PC-9 (cell line): ENCODE measurements around the gene ITSN1. TPM values are rescaled to one million over a fixed set of nuclear protein-coding genes. Genes with fewer than 3 reads are reported as not detected.
A peak's percentile ranks its signal among the peaks of the same experiment; 100 is the strongest.

Experiments
- BruUV-seq: library from RNA; stranded (reverse); fragments of 400-500 nt; replicated peaks from 2 replicates; lab custom pipeline; 2021; lab: Mats Ljungman, UMichigan
- CTCF ChIA-PET: fragments of 300-600 bp; sonication (Branson Sonifier 250); formaldehyde crosslinking; loops from one replicate; lab custom pipeline; 2022; ENCODE audit warnings: antibody characterized with exemption; lab: Charles Lee
- POLR2A ChIA-PET: fragments of 300-600 bp; sonication (Branson Sonifier 250); formaldehyde crosslinking; loops from one replicate; lab custom pipeline; 2022; ENCODE audit warnings: antibody characterized with exemption; ENCODE audit not compliant: unreplicated experiment; lab: Charles Lee
- DNase-seq, 2 experiments: peaks; one replicate each; pipeline versions ENCODE4 v3.0.0 to v3.0.0-alpha.2; 2015 to 2022; ENCODE audit warnings: mixed read lengths in 1 of 2
- H2AFZ ChIP-seq: fragments of 200-600 bp; sonication (generic); 2 replicates; pipeline ENCODE4 v1.8.1; 2017; ENCODE audit warnings: antibody characterized with exemption
- H3F3A ChIP-seq: fragments of 200-600 bp; sonication (generic); 2 replicates; pipeline ENCODE4 v1.8.1; 2017; ENCODE audit warnings: antibody characterized with exemption, mild to moderate bottlenecking, low read depth; ENCODE audit not compliant: insufficient read depth
- H3K27ac ChIP-seq: fragments of 200-600 bp; sonication (generic); 2 replicates; pipeline ENCODE4 v1.6.1; 2016; ENCODE audit warnings: mixed run types
- H3K27me3 ChIP-seq: fragments of 200-600 bp; sonication (generic); 2 replicates; pipeline ENCODE4 v1.6.1; 2016; ENCODE audit warnings: low read depth, mixed run types; ENCODE audit not compliant: insufficient read depth
- H3K36me3 ChIP-seq: fragments of 200-600 bp; sonication (generic); 2 replicates; pipeline ENCODE4 v1.6.1; 2016; ENCODE audit warnings: low read depth, mixed run types
- H3K4me1 ChIP-seq: fragments of 200-600 bp; sonication (generic); replicated peaks from 2 replicates; pipeline ENCODE4 v1.6.1; 2016; ENCODE audit warnings: mixed run types; ENCODE audit not compliant: insufficient read depth
- H3K4me2 ChIP-seq: fragments of 200-600 bp; sonication (generic); 2 replicates; pipeline ENCODE4 v1.6.1; 2017; ENCODE audit warnings: mixed run types
- H3K4me3 ChIP-seq: fragments of 200-600 bp; sonication (generic); 2 replicates; pipeline ENCODE4 v1.6.1; 2016; ENCODE audit warnings: mixed run types
- H3K79me2 ChIP-seq: fragments of 200-600 bp; sonication (generic); 2 replicates; pipeline ENCODE4 v1.6.1; 2017; ENCODE audit warnings: low read depth, mixed run types
- H3K9me2 ChIP-seq: fragments of 200-600 bp; sonication (generic); 2 replicates; pipeline ENCODE4 v1.8.1; 2017; ENCODE audit warnings: mild to moderate bottlenecking; ENCODE audit not compliant: insufficient read depth
- H3K9me3 ChIP-seq: fragments of 200-600 bp; sonication (generic); 2 replicates; pipeline ENCODE4 v1.8.1; 2016; ENCODE audit warnings: low read depth; ENCODE audit not compliant: insufficient read depth
- H4K20me1 ChIP-seq: fragments of 200-600 bp; sonication (generic); 2 replicates; pipeline ENCODE4 v1.8.1; 2017; ENCODE audit not compliant: insufficient read depth
- EZH2 ChIP-seq: fragments of 200-600 bp; sonication (generic); IDR thresholded peaks from 2 replicates; pipeline ENCODE4 v1.8.0; 2017; ENCODE audit warnings: antibody characterized with exemption, low read depth
- intact Hi-C: fragments of 100-400 bp; cut with micrococcal nuclease; formaldehyde crosslinking; loops from one replicate; pipeline ENCODE4 v1.10.0; 2022; ENCODE audit not compliant: unreplicated experiment
- total RNA-seq: library from RNA; stranded (reverse); gene quantifications from 2 replicates; pipeline ENCODE4 v1.2.3, GENCODE V29; 2021
- TF ChIP-seq, protein P1 (sequence below): fragments of 200-600 bp; sonication (generic); conservative IDR thresholded peaks from 2 replicates; pipeline ENCODE4 v1.6.1; 2017; ENCODE audit warnings: mixed run types, antibody characterized with exemption, mild to moderate bottlenecking, moderate library complexity

ITSN1 gene
- total RNA-seq, 1 experiment from 2014 or later = 46.3 TPM

DNA sequence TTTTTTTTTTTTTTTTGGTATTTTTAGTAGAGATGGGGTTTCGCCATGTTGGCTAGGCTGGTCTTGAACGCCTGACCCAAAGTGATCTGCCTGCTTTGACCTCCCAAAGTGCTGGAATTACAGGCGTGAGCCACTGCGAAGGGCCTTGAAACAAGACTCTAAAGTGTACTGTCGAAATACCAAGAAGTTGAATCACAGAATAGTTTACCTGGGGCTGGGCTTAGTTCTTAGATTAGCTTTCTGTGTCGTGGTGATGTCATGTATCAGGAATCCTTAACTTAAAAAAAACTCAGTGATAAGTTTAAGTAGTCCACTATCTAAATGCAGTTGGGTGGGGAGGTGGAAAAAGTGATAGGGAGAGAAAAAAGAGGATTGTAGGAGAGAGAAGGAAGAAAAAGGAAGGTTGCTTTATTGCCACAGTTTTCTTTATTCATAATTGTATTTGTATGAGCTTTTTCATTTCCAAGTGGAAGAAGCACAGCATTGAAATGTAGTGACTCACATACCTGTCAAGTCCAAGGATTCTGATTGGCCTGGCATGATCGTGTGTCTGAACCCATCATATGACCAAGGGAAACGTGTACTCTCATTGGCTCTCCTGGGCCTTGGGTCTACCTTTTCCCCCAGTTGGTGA is 13.4 kb downstream of the ITSN1 start:
- Histone ChIP-seq H3K36me3 (no peaks in the 10 kb centered on the region), H3K4me3 (no peak overlapping the region; the same call in 1 of the 2 replicates), H3K4me2 (peak overlapping the region; percentile 54), H3K4me1 (peaks cover 14% of the 10 kb centered on the region), H3K9me3 (no peaks in the 10 kb centered on the region), H3K27ac (peak overlapping the region; percentile 73), H2AFZ (no peak overlapping the region), H4K20me1 (no peaks in the 10 kb centered on the region), H3F3A (peaks cover 16% of the 10 kb centered on the region; the same call in 1 of the 2 replicates), H3K9me2 (no peaks in the 10 kb centered on the region), H3K79me2 (peaks cover 22% of the 10 kb centered on the region), H3K27me3 (no peaks in the 10 kb centered on the region)
- intact Hi-C loops = loop anchor here (1.0 to 5.0 kb wide), 3 partner anchors 28 to 146 kb away; no protein-coding TSS in a partner anchor
- TF ChIP-seq EZH2 = no peak
- TF ChIP-seq, protein P1, sequence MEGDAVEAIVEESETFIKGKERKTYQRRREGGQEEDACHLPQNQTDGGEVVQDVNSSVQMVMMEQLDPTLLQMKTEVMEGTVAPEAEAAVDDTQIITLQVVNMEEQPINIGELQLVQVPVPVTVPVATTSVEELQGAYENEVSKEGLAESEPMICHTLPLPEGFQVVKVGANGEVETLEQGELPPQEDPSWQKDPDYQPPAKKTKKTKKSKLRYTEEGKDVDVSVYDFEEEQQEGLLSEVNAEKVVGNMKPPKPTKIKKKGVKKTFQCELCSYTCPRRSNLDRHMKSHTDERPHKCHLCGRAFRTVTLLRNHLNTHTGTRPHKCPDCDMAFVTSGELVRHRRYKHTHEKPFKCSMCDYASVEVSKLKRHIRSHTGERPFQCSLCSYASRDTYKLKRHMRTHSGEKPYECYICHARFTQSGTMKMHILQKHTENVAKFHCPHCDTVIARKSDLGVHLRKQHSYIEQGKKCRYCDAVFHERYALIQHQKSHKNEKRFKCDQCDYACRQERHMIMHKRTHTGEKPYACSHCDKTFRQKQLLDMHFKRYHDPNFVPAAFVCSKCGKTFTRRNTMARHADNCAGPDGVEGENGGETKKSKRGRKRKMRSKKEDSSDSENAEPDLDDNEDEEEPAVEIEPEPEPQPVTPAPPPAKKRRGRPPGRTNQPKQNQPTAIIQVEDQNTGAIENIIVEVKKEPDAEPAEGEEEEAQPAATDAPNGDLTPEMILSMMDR = no peak
- CTCF ChIA-PET = no interaction called here
- POLR2A ChIA-PET = interaction anchor here (0.6 kb wide), 2 partner anchors 27 to 106 kb away, joined by 5 to 8 read pairs; no protein-coding TSS in a partner anchor
- DNase-seq = peak; percentile 63 to 96
- BruUV-seq = no TSS peak

DNA sequence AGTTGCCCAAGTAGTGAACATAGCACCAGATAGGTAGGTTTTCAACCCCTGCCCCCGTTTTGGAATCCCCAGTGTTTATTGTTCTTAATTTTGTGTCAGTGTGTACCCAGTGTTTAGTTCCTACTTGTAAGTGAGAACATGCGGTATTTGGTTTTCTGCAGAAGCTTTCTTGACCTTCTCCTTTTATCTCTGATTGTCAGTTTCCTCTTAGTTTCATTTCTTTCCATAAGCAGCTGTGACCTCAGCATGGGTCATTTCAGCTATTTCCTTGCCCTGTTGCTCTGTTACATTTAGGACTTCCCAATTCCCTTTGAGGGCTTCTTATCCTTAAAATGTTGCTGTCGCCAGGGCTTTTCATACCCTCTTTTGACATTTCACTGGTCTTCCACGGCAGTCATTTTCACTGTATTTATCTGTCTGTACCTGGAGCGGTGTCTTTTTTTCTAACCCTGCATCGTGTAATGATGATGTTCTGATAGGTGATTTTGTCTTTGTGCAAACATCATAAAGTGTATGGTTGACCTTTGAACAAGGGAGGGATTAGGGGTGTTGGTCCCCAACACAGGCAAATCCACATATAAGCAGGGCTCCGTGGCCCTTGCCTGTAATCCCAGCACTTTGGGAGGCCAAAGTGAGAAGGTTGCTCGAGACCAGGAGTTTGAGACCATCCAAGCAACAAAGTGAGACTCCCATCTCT is 15.0 kb downstream of the ITSN1 start:
- no peaks in the 10 kb centered on the region for H3K9me3 ChIP-seq
- H3K9me2 ChIP-seq = no peaks in the 10 kb centered on the region
- H3F3A ChIP-seq = peaks cover 16% of the 10 kb centered on the region; the same call in 1 of the 2 replicates
- H3K36me3 ChIP-seq = no peaks in the 10 kb centered on the region
- peaks cover 14% of the 10 kb centered on the region for H3K4me1 ChIP-seq
- no peaks in the 10 kb centered on the region for H3K27me3 ChIP-seq
- BruUV-seq = no TSS peak
- DNase-seq = no peak
- no peak overlapping the region for H3K4me2 ChIP-seq
- H4K20me1 ChIP-seq = no peaks in the 10 kb centered on the region
- H3K79me2 ChIP-seq = peaks cover 25% of the 10 kb centered on the region
- H3K4me3 ChIP-seq = no peak overlapping the region
- peak overlapping the region; percentile 30; the same call in 1 of the 2 replicates for H3K27ac ChIP-seq
- CTCF ChIA-PET = no interaction called here
- H2AFZ ChIP-seq = no peak overlapping the region
- POLR2A ChIA-PET = no interaction called here
- TF ChIP-seq, protein P1 = no peak
- TF ChIP-seq EZH2 = no peak
- intact Hi-C loops = loop anchor here (5.0 kb wide), 1 partner anchor 105 kb away; no protein-coding TSS in a partner anchor

- H3K9me2 ChIP-seq = no peaks in the 10 kb centered on the region
- CTCF ChIA-PET = no interaction called here
- H3K36me3 ChIP-seq = no peaks in the 10 kb centered on the region
- no TSS peak for BruUV-seq
- intact Hi-C loops = loop anchor here (5.0 kb wide), 1 partner anchor 103 kb away; no protein-coding TSS in a partner anchor
- H4K20me1 ChIP-seq = no peaks in the 10 kb centered on the region
- no peak overlapping the region for H3K4me3 ChIP-seq
- no peaks in the 10 kb centered on the region for H3K27me3 ChIP-seq
- POLR2A ChIA-PET = no interaction called here
- no peak overlapping the region for H3K4me2 ChIP-seq
- peaks cover 25% of the 10 kb centered on the region for H3K79me2 ChIP-seq
- H3K4me1 ChIP-seq = peaks cover 14% of the 10 kb centered on the region
- H3F3A ChIP-seq = peaks cover 16% of the 10 kb centered on the region; the same call in 1 of the 2 replicates
- no peak overlapping the region for H3K27ac ChIP-seq
- no peak for DNase-seq
- no peaks in the 10 kb centered on the region for H3K9me3 ChIP-seq
- no peak overlapping the region for H2AFZ ChIP-seq
- no peak for TF ChIP-seq EZH2
- TF ChIP-seq, protein P1 = no peak
Measured at GRCh38 chr21:33658919-33659567, 16.7 kb downstream of the ITSN1 start.
